ENCODE results near the gene DRC1.

The DRC1 gene

DNA sequence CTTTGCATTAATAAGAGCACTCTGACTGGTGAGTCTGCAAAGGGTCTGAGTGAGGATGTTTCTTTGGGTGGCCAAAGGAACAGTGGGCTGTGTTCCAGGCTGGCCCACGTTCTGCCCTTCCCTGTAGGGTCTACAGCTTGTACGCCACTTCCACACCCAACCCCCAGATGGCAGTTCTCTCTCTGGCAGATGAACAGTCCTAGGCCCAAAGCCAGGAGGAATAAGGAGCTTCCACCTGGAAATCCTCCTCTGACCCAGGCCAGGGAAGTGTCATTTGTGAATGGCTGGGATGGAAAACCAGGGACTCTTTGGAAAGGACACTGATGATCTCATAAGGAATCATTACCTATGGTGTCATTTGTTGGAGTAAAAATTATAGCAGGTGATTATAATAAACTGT, 69.6 kb downstream of the DRC1 start:
- no peak overlapping the region for H3K27ac ChIP-seq
- H3K4me1 ChIP-seq (ENCODE audit: control insufficient read depth in 1 of 2, insufficient read depth in 1 of 2, low read depth in 1 of 2, low read length in 1 of 2): no peaks in the 10 kb centered on the region
- H3K36me3 ChIP-seq: no peaks in the 10 kb centered on the region
- TF ChIP-seq, protein P1, sequence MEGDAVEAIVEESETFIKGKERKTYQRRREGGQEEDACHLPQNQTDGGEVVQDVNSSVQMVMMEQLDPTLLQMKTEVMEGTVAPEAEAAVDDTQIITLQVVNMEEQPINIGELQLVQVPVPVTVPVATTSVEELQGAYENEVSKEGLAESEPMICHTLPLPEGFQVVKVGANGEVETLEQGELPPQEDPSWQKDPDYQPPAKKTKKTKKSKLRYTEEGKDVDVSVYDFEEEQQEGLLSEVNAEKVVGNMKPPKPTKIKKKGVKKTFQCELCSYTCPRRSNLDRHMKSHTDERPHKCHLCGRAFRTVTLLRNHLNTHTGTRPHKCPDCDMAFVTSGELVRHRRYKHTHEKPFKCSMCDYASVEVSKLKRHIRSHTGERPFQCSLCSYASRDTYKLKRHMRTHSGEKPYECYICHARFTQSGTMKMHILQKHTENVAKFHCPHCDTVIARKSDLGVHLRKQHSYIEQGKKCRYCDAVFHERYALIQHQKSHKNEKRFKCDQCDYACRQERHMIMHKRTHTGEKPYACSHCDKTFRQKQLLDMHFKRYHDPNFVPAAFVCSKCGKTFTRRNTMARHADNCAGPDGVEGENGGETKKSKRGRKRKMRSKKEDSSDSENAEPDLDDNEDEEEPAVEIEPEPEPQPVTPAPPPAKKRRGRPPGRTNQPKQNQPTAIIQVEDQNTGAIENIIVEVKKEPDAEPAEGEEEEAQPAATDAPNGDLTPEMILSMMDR (IDR thresholded peaks at IDR 0.05): no peak
- H3K9me3 ChIP-seq: no peaks in the 10 kb centered on the region
- H3K27me3 ChIP-seq: no peaks in the 10 kb centered on the region
- H3K4me3 ChIP-seq (ENCODE audit: low read depth in 1 of 2, low read length in 1 of 2): no peak overlapping the region

DNA sequence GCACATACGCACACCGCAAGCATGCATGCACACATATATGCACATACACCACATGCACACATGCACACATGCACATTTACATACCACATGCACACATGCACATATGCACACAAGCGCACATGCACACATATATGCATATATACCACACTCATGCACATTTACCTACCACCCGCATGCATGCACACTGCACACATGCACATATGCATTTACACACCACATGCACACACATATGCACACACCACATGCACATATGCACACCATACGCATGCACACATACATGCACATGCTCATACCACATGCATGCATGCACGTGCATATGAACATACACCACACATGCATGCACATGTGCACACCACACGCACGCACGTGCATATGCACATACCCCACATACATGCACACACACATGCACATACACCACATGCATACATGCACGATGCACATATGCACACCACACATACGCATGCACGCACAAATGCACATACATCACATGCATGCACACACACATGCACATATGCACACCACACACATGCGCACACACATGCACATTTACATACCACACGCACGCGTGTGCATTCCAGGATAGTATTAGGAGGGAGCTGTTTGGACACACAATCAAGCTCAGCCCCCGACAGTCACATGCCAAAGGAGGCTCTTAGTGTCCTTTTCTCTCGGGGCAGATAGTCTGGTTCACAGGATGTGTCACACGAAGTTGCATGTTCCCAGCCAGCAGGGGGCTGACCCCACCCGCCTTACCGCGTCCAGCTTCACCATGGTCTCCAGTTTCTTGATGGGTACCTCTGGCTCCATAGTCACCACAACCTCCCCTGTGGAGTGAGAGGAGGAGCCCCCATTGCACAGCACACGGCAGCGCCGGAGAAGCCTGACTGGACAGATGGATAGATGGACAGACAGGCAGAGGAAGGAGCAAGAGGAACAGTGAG, 70.3 kb downstream of the DRC1 start:
- H3K9me3 ChIP-seq: no peaks in the 10 kb centered on the region
- no peak overlapping the region for H3K4me3 ChIP-seq (ENCODE audit: low read depth in 1 of 2, low read length in 1 of 2)
- TF ChIP-seq, protein P1 (IDR thresholded peaks at IDR 0.05): no peak
- H3K27ac ChIP-seq: no peak overlapping the region
- H3K36me3 ChIP-seq: no peaks in the 10 kb centered on the region
- H3K27me3 ChIP-seq: peaks cover 4% of the 10 kb centered on the region
- H3K4me1 ChIP-seq (ENCODE audit: control insufficient read depth in 1 of 2, insufficient read depth in 1 of 2, low read depth in 1 of 2, low read length in 1 of 2): no peaks in the 10 kb centered on the region

DNA sequence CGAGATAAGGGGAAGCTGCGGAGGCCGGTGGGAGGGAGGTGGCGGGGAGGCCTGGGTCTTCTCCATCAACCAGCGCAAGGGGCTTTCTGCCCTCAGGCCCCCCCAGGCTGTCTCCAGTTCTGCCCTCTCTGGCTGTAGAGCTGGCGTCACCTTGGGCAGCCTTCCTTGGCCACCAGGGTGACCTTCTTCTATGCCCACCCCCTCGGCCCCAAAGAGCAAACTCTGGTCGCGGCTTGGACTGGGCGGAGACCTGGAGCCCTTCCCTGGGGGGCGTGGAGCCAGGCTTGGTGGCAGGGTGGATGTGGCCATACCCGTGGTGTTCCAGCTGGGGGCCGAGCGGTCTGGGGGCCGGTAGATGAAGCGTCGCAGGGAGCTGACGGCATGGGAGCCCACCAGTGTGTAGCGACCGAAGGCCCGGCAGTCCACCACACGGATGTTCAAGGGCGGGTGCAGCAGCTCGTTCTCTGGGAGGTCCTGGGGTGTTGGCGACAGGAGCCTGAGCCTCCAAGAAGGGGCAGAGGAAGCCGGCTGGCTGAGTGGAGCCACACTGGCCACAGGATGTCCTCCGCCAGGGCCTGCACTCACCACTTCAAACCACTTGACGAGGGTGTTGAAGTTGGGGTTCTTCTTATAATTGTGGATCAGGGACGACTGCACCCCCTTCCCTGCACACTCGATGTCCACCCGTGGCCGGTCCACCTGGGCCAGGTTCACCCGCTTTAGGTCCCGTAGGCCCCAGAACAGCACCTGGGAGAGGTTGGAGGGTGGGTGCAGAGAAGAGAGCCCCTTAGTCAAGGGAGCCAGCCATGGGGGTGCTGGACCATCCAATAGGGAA, 71.3 kb downstream of the DRC1 start:
- H3K4me3 ChIP-seq (ENCODE audit: low read depth in 1 of 2, low read length in 1 of 2): no peak overlapping the region
- H3K4me1 ChIP-seq (ENCODE audit: control insufficient read depth in 1 of 2, insufficient read depth in 1 of 2, low read depth in 1 of 2, low read length in 1 of 2): no peaks in the 10 kb centered on the region
- H3K27me3 ChIP-seq: peaks cover 14% of the 10 kb centered on the region
- no peaks in the 10 kb centered on the region for H3K36me3 ChIP-seq
- TF ChIP-seq, protein P1 (IDR thresholded peaks at IDR 0.05): no peak
- H3K27ac ChIP-seq: no peak overlapping the region
- no peaks in the 10 kb centered on the region for H3K9me3 ChIP-seq

DNA sequence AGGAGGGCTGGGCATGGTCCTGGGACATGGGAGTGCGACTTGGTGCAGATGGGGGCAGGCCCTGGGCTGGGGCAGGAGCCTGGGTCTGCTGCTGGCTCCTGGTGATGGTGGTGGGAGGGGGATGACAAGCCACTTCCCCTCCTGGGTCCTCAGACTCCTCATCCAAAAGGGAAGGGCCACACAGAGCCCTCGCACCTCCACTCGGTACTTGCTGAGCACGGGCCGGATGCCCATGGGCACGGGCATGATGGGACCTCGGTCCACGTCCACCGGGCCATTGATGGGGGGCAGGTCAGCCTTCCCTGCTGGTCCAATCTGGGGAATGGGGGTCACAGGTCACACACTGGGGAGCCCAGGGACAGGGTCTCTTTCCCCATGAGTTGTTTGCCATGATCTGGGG, 72.1 kb downstream of the DRC1 start:
- TF ChIP-seq, protein P1 (IDR thresholded peaks at IDR 0.05): no peak
- no peaks in the 10 kb centered on the region for H3K36me3 ChIP-seq
- peaks cover 16% of the 10 kb centered on the region for H3K27me3 ChIP-seq
- no peak overlapping the region for H3K27ac ChIP-seq
- H3K4me1 ChIP-seq (ENCODE audit: control insufficient read depth in 1 of 2, insufficient read depth in 1 of 2, low read depth in 1 of 2, low read length in 1 of 2): no peaks in the 10 kb centered on the region
- no peaks in the 10 kb centered on the region for H3K9me3 ChIP-seq
- H3K4me3 ChIP-seq (ENCODE audit: low read depth in 1 of 2, low read length in 1 of 2): no peak overlapping the region

DNA sequence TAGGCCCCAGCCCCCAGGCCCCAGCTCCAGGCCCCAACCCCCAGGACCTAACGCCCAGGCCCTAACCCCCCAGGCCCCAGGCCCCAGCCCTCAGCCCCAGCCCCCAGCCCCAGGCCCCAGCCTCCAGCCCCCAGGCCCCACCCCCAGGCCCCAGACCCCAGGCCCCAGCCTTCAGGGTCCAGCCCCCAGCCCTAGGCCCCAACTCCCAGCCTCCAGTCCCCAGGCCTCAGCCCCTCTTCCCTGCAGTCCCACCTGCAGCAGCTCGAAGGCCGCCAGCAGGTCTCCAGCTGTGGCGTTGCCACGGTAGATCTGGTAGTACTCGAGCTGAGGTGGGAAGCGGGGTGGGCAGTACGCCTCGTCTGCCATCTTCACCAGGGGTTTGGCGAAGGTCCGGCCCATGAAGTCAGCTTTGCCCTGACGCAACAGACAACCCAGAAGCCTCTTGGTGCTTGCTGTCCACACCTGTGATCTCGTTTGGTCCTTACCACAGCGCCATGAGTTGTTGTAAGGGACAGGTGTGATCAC, 72.6 kb downstream of the DRC1 start:
- Histone ChIP-seq H3K4me3 (ENCODE audit: low read depth in 1 of 2, low read length in 1 of 2) (no peak overlapping the region), H3K4me1 (ENCODE audit: control insufficient read depth in 1 of 2, insufficient read depth in 1 of 2, low read depth in 1 of 2, low read length in 1 of 2) (no peaks in the 10 kb centered on the region), H3K27ac (no peak overlapping the region), H3K9me3 (no peaks in the 10 kb centered on the region), H3K36me3 (no peaks in the 10 kb centered on the region), H3K27me3 (peaks cover 16% of the 10 kb centered on the region)
- TF ChIP-seq, protein P1 (IDR thresholded peaks at IDR 0.05): no peak
